Loucy (cell line): ENCODE results near the gene PSMD11.

ENCODE experiments used
- H2AFZ ChIP-seq: fragments of 200-600 bp; sonication (generic); 2 replicates; pipeline ENCODE4 v1.6.0; 2016; ENCODE audit warnings: antibody characterized with exemption, mild to moderate bottlenecking, low read length, moderate library complexity
- H3F3A ChIP-seq: fragments of 200-600 bp; 2 replicates; pipeline ENCODE4 v1.6.0; 2016; ENCODE audit warnings: antibody characterized with exemption, low read depth, mild to moderate bottlenecking
- H3K27me3 ChIP-seq: fragments of 200-600 bp; sonication (generic); 2 replicates; pipeline ENCODE4 v1.6.1; 2014; ENCODE audit warnings: low read length, mild to moderate bottlenecking; ENCODE audit not compliant: insufficient read depth, poor library complexity, severe bottlenecking
- H3K36me3 ChIP-seq: fragments of 200-600 bp; sonication (generic); 2 replicates; pipeline ENCODE4 v1.6.1; 2016; ENCODE audit warnings: low read length; ENCODE audit not compliant: insufficient read depth
- H3K4me1 ChIP-seq: fragments of 200-600 bp; sonication (generic); 2 replicates; pipeline ENCODE4 v1.5.1; 2014; ENCODE audit warnings: low read length, mild to moderate bottlenecking; ENCODE audit not compliant: insufficient read depth, poor library complexity, severe bottlenecking
- H3K4me2 ChIP-seq: fragments of 200-600 bp; sonication (generic); 2 replicates; pipeline ENCODE4 v1.6.0; 2014; ENCODE audit warnings: antibody characterized with exemption, low read length, low read depth, mild to moderate bottlenecking; ENCODE audit not compliant: poor library complexity, severe bottlenecking
- H3K4me3 ChIP-seq: fragments of 200-600 bp; sonication (generic); 2 replicates; pipeline ENCODE4 v1.5.1; 2014; ENCODE audit warnings: low read length, mild to moderate bottlenecking, mixed read lengths; ENCODE audit not compliant: poor library complexity, severe bottlenecking
- H3K79me2 ChIP-seq: fragments of 200-600 bp; sonication (generic); 2 replicates; pipeline ENCODE4 v1.6.1; 2014; ENCODE audit warnings: low read length; ENCODE audit not compliant: insufficient read depth
- H3K9ac ChIP-seq: fragments of 200-600 bp; sonication (generic); 2 replicates; pipeline ENCODE4 v1.6.0; 2014; ENCODE audit warnings: mild to moderate bottlenecking, low read depth, low read length, moderate library complexity; ENCODE audit not compliant: poor library complexity, severe bottlenecking
- H3K9me2 ChIP-seq: fragments of 200-600 bp; sonication (generic); replicated peaks from 2 replicates; pipeline ENCODE4 v1.6.1; 2016; ENCODE audit warnings: low read depth, low read length, mixed read lengths
- H3K9me3 ChIP-seq: fragments of 200-600 bp; sonication (generic); 2 replicates; pipeline ENCODE4 v1.6.1; 2014; ENCODE audit warnings: mild to moderate bottlenecking, antibody characterized with exemption, low read length, low read depth; ENCODE audit not compliant: insufficient read depth
- H4K20me1 ChIP-seq: fragments of 200-600 bp; sonication (generic); 2 replicates; pipeline ENCODE4 v1.6.0; 2014; ENCODE audit warnings: antibody characterized with exemption, low read length, mild to moderate bottlenecking; ENCODE audit not compliant: insufficient read depth, poor library complexity, severe bottlenecking
- CTCF ChIP-seq: fragments of 200-600 bp; sonication (generic); conservative IDR thresholded peaks from 2 replicates; pipeline ENCODE4 v1.5.1; 2014; ENCODE audit warnings: mild to moderate bottlenecking, antibody characterized with exemption, low read length
- EZH2phosphoT487 ChIP-seq: fragments of 200-600 bp; IDR thresholded peaks from 2 replicates; pipeline ENCODE4 v1.6.1; 2018; ENCODE audit warnings: antibody characterized with exemption, mild to moderate bottlenecking, moderate library complexity, borderline replicate concordance

PSMD11 gene

GRCh38 chr17:32495359-32496231, 51.3 kb downstream of the PSMD11 start:
- Histone ChIP-seq H4K20me1 (no peaks in the 10 kb centered on the region), H3K9me2 (no peaks in the 10 kb centered on the region), H3K36me3 (no peaks in the 10 kb centered on the region), H2AFZ (no peak overlapping the region), H3K4me2 (no peak overlapping the region), H3K27me3 (no peaks in the 10 kb centered on the region), H3K9me3 (no peaks in the 10 kb centered on the region), H3K9ac (no peak overlapping the region), H3K4me1 (no peaks in the 10 kb centered on the region), H3K79me2 (no peaks in the 10 kb centered on the region), H3F3A (no peaks in the 10 kb centered on the region), H3K4me3 (no peak overlapping the region)
- no peak for TF ChIP-seq EZH2phosphoT487
- TF ChIP-seq CTCF: no peak

GRCh38 chr17:32496395-32497073, 52.2 kb downstream of the PSMD11 start:
- Histone ChIP-seq H3K9ac (no peak overlapping the region), H3K9me3 (no peaks in the 10 kb centered on the region), H3K36me3 (no peaks in the 10 kb centered on the region), H3K27me3 (no peaks in the 10 kb centered on the region), H4K20me1 (no peaks in the 10 kb centered on the region), H3F3A (no peaks in the 10 kb centered on the region), H3K4me3 (no peak overlapping the region), H3K4me2 (no peak overlapping the region), H2AFZ (no peak overlapping the region; the same call in 1 of the 2 replicates), H3K79me2 (no peaks in the 10 kb centered on the region), H3K9me2 (no peaks in the 10 kb centered on the region), H3K4me1 (no peaks in the 10 kb centered on the region)
- TF ChIP-seq EZH2phosphoT487 (no peak), CTCF (no peak)

GRCh38 chr17:32497431-32498205, 53.3 kb downstream of the PSMD11 start:
- Histone ChIP-seq H3K9me2 (no peaks in the 10 kb centered on the region), H3K4me1 (no peaks in the 10 kb centered on the region), H3K4me3 (no peak overlapping the region), H4K20me1 (no peaks in the 10 kb centered on the region), H3K4me2 (no peak overlapping the region), H3K9ac (no peak overlapping the region), H3K27me3 (no peaks in the 10 kb centered on the region), H3K36me3 (no peaks in the 10 kb centered on the region), H3K79me2 (no peaks in the 10 kb centered on the region), H2AFZ (no peak overlapping the region), H3F3A (no peaks in the 10 kb centered on the region), H3K9me3 (no peaks in the 10 kb centered on the region)
- no peak for TF ChIP-seq CTCF
- TF ChIP-seq EZH2phosphoT487: no peak
